Natural killer cell (primary cell): ENCODE data around the gene PFKP. TPM values are rescaled to one million over a fixed set of nuclear protein-coding genes. Genes with fewer than 3 reads are reported as not detected.

ENCODE experiments used
- ATAC-seq, 3 donors: fragments of 150-1000 bp in 2 of 3; fragments of 200-7000 bp in 1 of 3; cut with Tn5 transposase; 1 replicate in 1 of 3; 2 replicates in 2 of 3; pipeline ENCODE4 v1.10.0; 2021; ENCODE audit warnings: mild to moderate bottlenecking in 2 of 3, moderate library complexity in 2 of 3
- DNase-seq, 2 donors: peaks; one replicate each; pipeline versions ENCODE4 v3.0.0 to v3.0.0-alpha.2; 2013 to 2021; ENCODE audit warnings: mixed read lengths in 1 of 2
- H3K27ac ChIP-seq: one replicate; pipeline ENCODE4 v1.5.1; 2013; ENCODE audit warnings: mild to moderate bottlenecking, low read length
- H3K27me3 ChIP-seq: one replicate; pipeline ENCODE4 v1.6.1; 2013; ENCODE audit warnings: low read length; ENCODE audit not compliant: control insufficient read depth, insufficient read depth
- H3K36me3 ChIP-seq: one replicate; pipeline ENCODE4 v1.6.1; 2013; ENCODE audit warnings: low read length; ENCODE audit not compliant: control insufficient read depth, insufficient read depth
- H3K4me1 ChIP-seq: one replicate; pipeline ENCODE4 v1.6.1; 2013; ENCODE audit warnings: low read length; ENCODE audit not compliant: control insufficient read depth, insufficient read depth
- H3K4me3 ChIP-seq: one replicate; pipeline ENCODE4 v1.5.1; 2013; ENCODE audit warnings: low read length
- H3K9me3 ChIP-seq: one replicate; pipeline ENCODE4 v1.6.1; 2013; ENCODE audit warnings: low read length; ENCODE audit not compliant: control insufficient read depth, insufficient read depth
- H3K27ac Mint-ChIP-seq, 2 donors: one replicate each; pipeline ENCODE4 v1.8.0; 2022; ENCODE audit warnings: mild to moderate bottlenecking in 2 of 2, mixed read lengths in 2 of 2, moderate library complexity in 1 of 2
- H3K27me3 Mint-ChIP-seq, 2 donors: one replicate each; pipeline ENCODE4 v1.8.0; 2022; ENCODE audit warnings: low read depth in 2 of 2, mixed read lengths in 2 of 2
- H3K36me3 Mint-ChIP-seq: one replicate; pipeline ENCODE4 v1.8.0; 2022; ENCODE audit warnings: mixed read lengths
- H3K4me1 Mint-ChIP-seq, 2 donors: one replicate each; pipeline ENCODE4 v1.8.0; 2022; ENCODE audit warnings: mixed read lengths in 2 of 2
- H3K4me3 Mint-ChIP-seq: one replicate; pipeline ENCODE4 v1.8.0; 2022; ENCODE audit warnings: mild to moderate bottlenecking, moderate library complexity, mixed read lengths
- H3K9me3 Mint-ChIP-seq, 2 donors: one replicate each; pipeline ENCODE4 v1.8.0; 2022; ENCODE audit warnings: mixed read lengths in 2 of 2
- WGBS: methylation state at CpG from one replicate; pipeline ENCODE4 v1.1.7; 2013; ENCODE audit warnings: missing lambda C conversion rate; ENCODE audit not compliant: insufficient coverage; 5-methylcytosine and 5-hydroxymethylcytosine counted together
- intact Hi-C: fragments of 100-400 bp; cut with micrococcal nuclease; formaldehyde crosslinking; loops from one replicate; pipeline ENCODE4 v1.14.2; 2022
- total RNA-seq, 4 donors: library from RNA; stranded (reverse); fragments of 120-200 nt in 1 of 4; gene quantifications; one replicate each; pipeline versions ENCODE4 v1.2.3 to v1.2.4, GENCODE V29; 2013 to 2022
- TF ChIP-seq, protein P1 (sequence below): fragments of 200-600 bp; IDR thresholded peaks from one replicate; pipeline ENCODE4 v1.8.0; 2022; ENCODE audit warnings: antibody characterized with exemption

Gene PFKP
- total RNA-seq, 3 donors from 2014 or later (not counting 1 experiment from before 2014, with no cell fraction given), result 43.9 to 62.4 (median 47.4) TPM

DNA sequence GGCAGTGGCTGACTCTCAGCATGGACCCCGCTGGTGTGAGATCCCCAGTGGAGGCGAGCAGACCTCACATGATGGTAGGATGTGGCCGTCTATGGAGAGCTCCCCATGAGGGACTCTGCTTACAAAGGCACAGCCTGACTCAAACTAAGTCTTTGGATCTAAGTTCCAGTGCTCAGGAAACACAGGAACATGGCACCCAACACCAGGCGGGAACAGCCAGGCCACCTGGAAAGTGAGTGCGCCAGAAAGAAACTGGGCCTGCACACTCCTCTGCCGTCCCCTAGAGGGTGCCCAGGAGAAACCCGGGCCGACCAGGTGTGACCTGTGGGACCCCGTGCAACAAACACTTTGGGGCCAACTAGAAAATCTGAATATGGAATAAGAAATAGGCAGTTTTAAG, 95.2 kb downstream of the PFKP start:
- H3K9me3 ChIP-seq, result no peaks in the 10 kb centered on the region
- H3K27me3 Mint-ChIP-seq, result no peaks in the 10 kb centered on the region
- H3K27ac ChIP-seq, result no peak overlapping the region
- intact Hi-C loops, result no loop called here
- DNase-seq (no peak), ATAC-seq (no peak)
- H3K4me1 Mint-ChIP-seq, result no peaks in the 10 kb centered on the region
- no peaks in the 10 kb centered on the region for H3K9me3 Mint-ChIP-seq
- H3K36me3 ChIP-seq, result peaks cover 85% of the 10 kb centered on the region
- no peak overlapping the region for H3K27ac Mint-ChIP-seq
- H3K36me3 Mint-ChIP-seq, result peaks cover 44% of the 10 kb centered on the region
- TF ChIP-seq, protein P1, sequence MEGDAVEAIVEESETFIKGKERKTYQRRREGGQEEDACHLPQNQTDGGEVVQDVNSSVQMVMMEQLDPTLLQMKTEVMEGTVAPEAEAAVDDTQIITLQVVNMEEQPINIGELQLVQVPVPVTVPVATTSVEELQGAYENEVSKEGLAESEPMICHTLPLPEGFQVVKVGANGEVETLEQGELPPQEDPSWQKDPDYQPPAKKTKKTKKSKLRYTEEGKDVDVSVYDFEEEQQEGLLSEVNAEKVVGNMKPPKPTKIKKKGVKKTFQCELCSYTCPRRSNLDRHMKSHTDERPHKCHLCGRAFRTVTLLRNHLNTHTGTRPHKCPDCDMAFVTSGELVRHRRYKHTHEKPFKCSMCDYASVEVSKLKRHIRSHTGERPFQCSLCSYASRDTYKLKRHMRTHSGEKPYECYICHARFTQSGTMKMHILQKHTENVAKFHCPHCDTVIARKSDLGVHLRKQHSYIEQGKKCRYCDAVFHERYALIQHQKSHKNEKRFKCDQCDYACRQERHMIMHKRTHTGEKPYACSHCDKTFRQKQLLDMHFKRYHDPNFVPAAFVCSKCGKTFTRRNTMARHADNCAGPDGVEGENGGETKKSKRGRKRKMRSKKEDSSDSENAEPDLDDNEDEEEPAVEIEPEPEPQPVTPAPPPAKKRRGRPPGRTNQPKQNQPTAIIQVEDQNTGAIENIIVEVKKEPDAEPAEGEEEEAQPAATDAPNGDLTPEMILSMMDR, result no peak
- H3K4me1 ChIP-seq, result no peaks in the 10 kb centered on the region
- 95% methylated on average over 9 of the region's 9 CpGs for WGBS
- H3K4me3 Mint-ChIP-seq, result no peak overlapping the region
- no peaks in the 10 kb centered on the region for H3K27me3 ChIP-seq
- H3K4me3 ChIP-seq, result no peak overlapping the region

DNA sequence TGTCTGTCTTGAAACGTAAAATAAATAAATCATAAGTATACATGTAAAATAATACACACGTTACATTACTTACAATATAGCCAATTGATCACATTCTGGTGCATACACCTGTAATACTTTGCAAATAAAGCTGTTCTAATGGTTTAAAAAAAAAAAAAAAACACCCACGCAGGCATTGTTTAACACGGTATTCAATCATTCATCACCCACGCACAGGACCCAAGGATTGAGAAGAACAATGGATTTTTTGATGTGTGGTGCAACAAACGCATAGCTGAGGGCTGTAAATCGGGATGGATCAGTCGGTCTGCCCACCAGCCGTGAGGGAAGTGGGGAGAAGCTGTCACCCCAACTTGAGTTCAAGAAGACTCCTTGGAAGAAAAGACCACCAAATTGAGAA, 96.5 kb downstream of the PFKP start:
- Mint-ChIP-seq H3K27me3 (no peaks in the 10 kb centered on the region), H3K36me3 (peaks cover 34% of the 10 kb centered on the region), H3K4me1 (no peaks in the 10 kb centered on the region), H3K9me3 (no peaks in the 10 kb centered on the region), H3K4me3 (no peak overlapping the region), H3K27ac (no peak overlapping the region)
- ATAC-seq (no peak), DNase-seq (no peak)
- Histone ChIP-seq H3K9me3 (no peaks in the 10 kb centered on the region), H3K27me3 (no peaks in the 10 kb centered on the region), H3K4me1 (no peaks in the 10 kb centered on the region), H3K27ac (no peak overlapping the region), H3K36me3 (peaks cover 85% of the 10 kb centered on the region), H3K4me3 (no peak overlapping the region)
- TF ChIP-seq, protein P1, result no peak
- 96% methylated on average over 5 of the region's 9 CpGs for WGBS
- intact Hi-C loops, result no loop called here

- no peaks in the 10 kb centered on the region for H3K4me1 ChIP-seq
- H3K4me3 ChIP-seq, result no peak overlapping the region
- TF ChIP-seq, protein P1, result no peak
- WGBS, result 94% methylated on average over 6 of the region's 9 CpGs
- no peaks in the 10 kb centered on the region for H3K9me3 ChIP-seq
- no peaks in the 10 kb centered on the region for H3K27me3 Mint-ChIP-seq
- DNase-seq, result no peak
- no peak overlapping the region for H3K27ac Mint-ChIP-seq
- H3K36me3 ChIP-seq, result peaks cover 84% of the 10 kb centered on the region
- intact Hi-C loops, result no loop called here
- ATAC-seq, result no peak
- peaks cover under 1 to 6% of the 10 kb centered on the region in 2 donors for H3K4me1 Mint-ChIP-seq
- H3K36me3 Mint-ChIP-seq, result peaks cover 21% of the 10 kb centered on the region
- no peak overlapping the region for H3K27ac ChIP-seq
- H3K9me3 Mint-ChIP-seq, result no peaks in the 10 kb centered on the region
- no peak overlapping the region for H3K4me3 Mint-ChIP-seq
- H3K27me3 ChIP-seq, result no peaks in the 10 kb centered on the region
Measured at GRCh38 chr10:3165196-3165595, 97.8 kb downstream of the PFKP start.

DNA sequence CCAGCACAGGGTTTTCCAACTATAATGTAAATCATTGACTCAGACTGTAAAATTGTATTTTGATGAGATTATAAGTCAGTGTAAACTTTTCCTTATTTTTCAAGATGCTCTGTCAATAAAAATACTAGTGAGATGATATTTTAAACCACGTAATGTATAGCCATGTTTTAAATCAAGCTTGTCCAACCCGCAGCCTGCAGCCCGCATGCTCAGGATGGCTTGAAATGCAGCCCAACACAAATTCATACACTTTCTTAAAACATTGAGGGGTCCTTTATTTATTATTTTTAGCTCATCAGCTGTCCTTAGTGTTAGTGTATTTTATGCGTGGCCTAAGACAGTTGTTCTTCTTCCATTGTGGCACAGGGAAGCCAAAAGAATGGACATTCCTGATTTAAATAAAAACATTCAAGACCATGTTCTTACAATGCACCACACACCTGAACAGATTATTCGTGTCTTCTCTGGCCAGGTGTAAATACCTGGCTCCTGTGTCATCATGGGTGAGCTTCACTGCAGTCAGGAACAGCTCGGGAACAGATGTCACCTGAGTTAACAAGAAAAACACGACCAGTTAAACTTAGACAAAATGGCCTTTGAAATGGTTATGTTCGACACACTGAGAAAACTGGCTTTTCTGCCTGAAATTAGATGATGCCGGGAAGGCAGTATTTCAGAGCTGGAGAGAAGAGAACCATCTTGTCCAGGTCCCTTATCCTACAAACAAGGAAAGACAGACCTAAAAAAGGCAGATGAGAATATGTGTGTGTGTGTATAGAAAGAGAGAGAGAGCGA, 99.3 kb downstream of the PFKP start:
- WGBS, result 95% methylated on average over 9 of the region's 10 CpGs
- Histone ChIP-seq H3K27ac (no peak overlapping the region), H3K27me3 (no peaks in the 10 kb centered on the region), H3K4me3 (no peak overlapping the region), H3K36me3 (peaks cover 73% of the 10 kb centered on the region), H3K4me1 (peaks cover 5% of the 10 kb centered on the region), H3K9me3 (no peaks in the 10 kb centered on the region)
- Mint-ChIP-seq H3K27ac (no peak overlapping the region), H3K36me3 (peaks cover 20% of the 10 kb centered on the region), H3K9me3 (no peaks in the 10 kb centered on the region), H3K4me3 (no peak overlapping the region), H3K27me3 (no peaks in the 10 kb centered on the region), H3K4me1 (peaks cover 6% of the 10 kb centered on the region in 2 donors)
- intact Hi-C loops, result no loop called here
- TF ChIP-seq, protein P1, result no peak
- DNase-seq, result no peak
- ATAC-seq, result no peak
